K562 (cell line): ENCODE results near the gene POLD2. TPM values are rescaled to one million over a fixed set of nuclear protein-coding genes. Genes with fewer than 3 reads are reported as not detected.
A peak's percentile ranks its signal among the peaks of the same experiment; 100 is the strongest.

Source experiments
- ATAC-seq: fragments of 200-7000 bp; cut with Tn5 transposase; 3 replicates; pipeline ENCODE4 v1.9.1; 2020; ENCODE audit warnings: moderate library complexity
- BruUV-seq: library from RNA; stranded (reverse); fragments of 400-500 nt; replicated peaks from 2 replicates; lab custom pipeline; 2021; lab: Mats Ljungman, UMichigan
- CTCF ChIA-PET: fragments of 300-600 bp; formaldehyde crosslinking; extraction: SDS; loops from one replicate; lab custom pipeline; 2021; ENCODE audit warnings: low intra/inter-chr PET ratio; lab: Yijun Ruan, JAX
- POLR2A ChIA-PET: fragments of 300-600, 350-650 bp; sonication (Branson Sonifier 250); formaldehyde crosslinking; extraction: SDS; loops from one replicate; lab custom pipeline; 2021; ENCODE audit warnings: antibody characterized with exemption, inconsistent platforms; lab: Yijun Ruan, JAX
- DNase-seq, 4 experiments: peaks; one replicate each; pipeline versions ENCODE4 v3.0.0 to v3.0.0-alpha.2; 2011 to 2018; ENCODE audit warnings: low spot score in 3 of 4, mixed read lengths in 3 of 4; ENCODE audit errors: extremely low read depth in 1 of 4
- FAIRE-seq: peaks from 2 replicates; lab custom pipeline; 2011; peaks lifted over from hg19 to GRCh38; lab: Jason Lieb, UNC
- H2AFZ ChIP-seq: 2 replicates; pipeline ENCODE4 v1.6.0; 2011; ENCODE audit warnings: low read depth, low read length, control low read depth, inconsistent platforms
- H3K27ac ChIP-seq: fragments of 200-600 bp; 3 replicates; pipeline ENCODE4 v1.8.0; 2011; ENCODE audit warnings: low read depth, mild to moderate bottlenecking, control low read depth, inconsistent platforms, low read length, moderate library complexity, mixed read lengths; ENCODE audit errors: extremely low read depth
- H3K27me3 ChIP-seq, 2 experiments: fragments of 300-600 bp in 1 of 2; 2 replicates in 1 of 2; 3 replicates in 1 of 2; pipeline versions ENCODE4 v1.6.0 to v1.8.0; 2011; ENCODE audit warnings: inconsistent platforms in 2 of 2, low read length in 2 of 2, mild to moderate bottlenecking in 1 of 2, mixed read lengths in 1 of 2, moderate library complexity in 1 of 2; ENCODE audit not compliant: control insufficient read depth in 2 of 2, insufficient read depth in 2 of 2
- H3K36me3 ChIP-seq: fragments of 300-600 bp; 3 replicates; pipeline ENCODE4 v1.8.0; 2011; ENCODE audit warnings: mild to moderate bottlenecking, low read length, inconsistent platforms; ENCODE audit not compliant: control insufficient read depth, insufficient read depth
- H3K4me1 ChIP-seq, 2 experiments: fragments of 200-600 bp in 1 of 2; replicated peaks in 1 of 2; 2 replicates in 1 of 2; 3 replicates in 1 of 2; pipeline versions ENCODE4 v1.5.1 to v1.8.0; 2011; ENCODE audit warnings: inconsistent platforms in 2 of 2, low read length in 2 of 2, mild to moderate bottlenecking in 1 of 2, mixed read lengths in 1 of 2, moderate library complexity in 1 of 2; ENCODE audit not compliant: control insufficient read depth in 2 of 2, insufficient read depth in 2 of 2
- H3K4me2 ChIP-seq: 2 replicates; pipeline ENCODE4 v1.6.1; 2011; ENCODE audit warnings: low read length, control low read depth, inconsistent platforms, mixed read lengths; ENCODE audit not compliant: insufficient read depth
- H3K4me3 ChIP-seq: fragments of 200-600 bp; sonication (generic), shearing (Covaris generic); 2 replicates; pipeline ENCODE4 v1.5.1; 2016; ENCODE audit warnings: control low read depth, inconsistent platforms
- H3K79me2 ChIP-seq: fragments of 200-600 bp; 3 replicates; pipeline ENCODE4 v1.8.0; 2011; ENCODE audit warnings: low read length, inconsistent platforms; ENCODE audit not compliant: control insufficient read depth, insufficient read depth
- H3K9ac ChIP-seq, 2 experiments: 2 replicates each; pipeline versions ENCODE4 v1.6.0 to v1.6.1; 2011; ENCODE audit warnings: low read depth in 2 of 2, low read length in 2 of 2, control low read depth in 1 of 2, inconsistent platforms in 1 of 2, mild to moderate bottlenecking in 1 of 2, mixed read lengths in 1 of 2; ENCODE audit not compliant: insufficient read depth in 1 of 2
- H3K9me1 ChIP-seq: one replicate; pipeline ENCODE4 v1.6.0; 2011; ENCODE audit warnings: inconsistent platforms, mild to moderate bottlenecking, low read length, moderate library complexity; ENCODE audit not compliant: control insufficient read depth, insufficient read depth
- H3K9me3 ChIP-seq: replicated peaks from 2 replicates; pipeline ENCODE4 v1.5.1; 2011; ENCODE audit warnings: low read depth, low read length, inconsistent platforms; ENCODE audit not compliant: control insufficient read depth, insufficient read depth
- H4K20me1 ChIP-seq: replicated peaks from 2 replicates; pipeline ENCODE4 v1.6.1; 2011; ENCODE audit warnings: low read length, inconsistent platforms, mixed read lengths; ENCODE audit not compliant: control insufficient read depth, insufficient read depth
- FOXP1 ChIP-seq: sonication (generic); formaldehyde crosslinking; IDR thresholded peaks from 2 replicates; pipeline ENCODE4 v1.8.0; 2022; ENCODE audit warnings: mild to moderate bottlenecking, missing genetic modification reagents
- KDM4B ChIP-seq, 2 experiments: fragments of 450-650 bp in 1 of 2; sonication (generic) in 1 of 2; IDR thresholded peaks; 2 replicates each; pipeline ENCODE4 v1.6.1; 2016 to 2017; ENCODE audit warnings: borderline replicate concordance in 2 of 2, antibody characterized with exemption in 1 of 2, low read depth in 1 of 2, mild to moderate bottlenecking in 1 of 2
- LCOR ChIP-seq: sonication (generic); formaldehyde crosslinking; IDR thresholded peaks from 2 replicates; pipeline ENCODE4 v1.8.0; 2022; ENCODE audit warnings: mild to moderate bottlenecking, missing genetic modification reagents
- MAFG ChIP-seq: fragments of 450-650 bp; conservative IDR thresholded peaks from 2 replicates; pipeline ENCODE4 v1.6.1; 2016; ENCODE audit warnings: missing genetic modification characterization, missing compliant biosample characterization
- PHB ChIP-seq: fragments of 250-450 bp; sonication (Bioruptor Pico); IDR thresholded peaks from 2 replicates; pipeline ENCODE4 v1.5.0; 2021
- PURB ChIP-seq: sonication (generic); formaldehyde crosslinking; IDR thresholded peaks from 2 replicates; pipeline ENCODE4 v1.9.0; 2021; ENCODE audit warnings: low read depth, mild to moderate bottlenecking, missing genetic modification reagents
- RBM14 ChIP-seq: fragments of 200-400 bp; formaldehyde crosslinking; IDR thresholded peaks from 2 replicates; pipeline ENCODE4 v1.6.1; 2018; ENCODE audit warnings: low read depth, mild to moderate bottlenecking, low read length, moderate library complexity, borderline replicate concordance; ENCODE audit not compliant: insufficient read depth
- RCOR1 ChIP-seq, 2 experiments: IDR thresholded peaks; 2 replicates each; pipeline ENCODE4 v1.6.1; 2012; ENCODE audit warnings: low read depth in 2 of 2, low read length in 2 of 2, borderline replicate concordance in 1 of 2, improper control_type of control experiment in 1 of 2
- TRIM28 ChIP-seq: fragments of 450-650 bp; IDR thresholded peaks from 2 replicates; pipeline ENCODE4 v1.6.1; 2017
- ZNF263 ChIP-seq: sonication (generic); formaldehyde crosslinking; IDR thresholded peaks from 2 replicates; pipeline ENCODE4 v1.8.0; 2022; ENCODE audit warnings: mild to moderate bottlenecking, missing genetic modification reagents, borderline replicate concordance
- WGBS: fragments of 100-300 bp; shearing (Covaris generic); methylation state at CpG from one replicate; pipeline ENCODE4 v1.1.6; 2016; ENCODE audit warnings: low coverage, mixed read lengths; ENCODE audit not compliant: insufficient coverage; ENCODE audit errors: missing lambda C conversion rate; 5-methylcytosine and 5-hydroxymethylcytosine counted together
- in situ Hi-C: fragments of 300-500 bp; cut with MboI; formaldehyde crosslinking; loops from 4 replicates; pipeline ENCODE4 v1.15.0; 2018; ENCODE audit warnings: inconsistent platforms, mixed read lengths
- intact Hi-C: fragments of 100-400 bp; cut with micrococcal nuclease; formaldehyde crosslinking; loops from 2 replicates; pipeline ENCODE4 v1.14.2; 2022
- polyA plus RNA-seq, 8 experiments: library from polyadenylated mRNA; depleted of rRNA in 4 of 8; stranded (reverse) in 5 of 8; unstranded in 3 of 8; fragments of >200 nt; fragmentation: Nextera tagmentation in 2 of 8; fragmentation: Illumina TruSeq in 1 of 8; extraction: Ambion mirVana in 2 of 8; extraction: Trizol in 1 of 8; gene quantifications; 2 replicates each; pipeline versions ENCODE4 v1.2.1 to v1.2.3, GENCODE V29; 2011 to 2014; ENCODE audit warnings: inconsistent platforms in 1 of 8, missing spikeins in 1 of 8
- total RNA-seq, 7 experiments: library from RNA; depleted of rRNA in 6 of 7; stranded (reverse); fragments of >200 nt in 6 of 7; fragmentation: Illumina TruSeq in 2 of 7; extraction: Trizol in 2 of 7; gene quantifications; 2 replicates each; pipeline versions ENCODE4 v1.2.1 to v1.2.3, GENCODE V29; 2011 to 2021; ENCODE audit warnings: low replicate concordance in 1 of 7
- TF ChIP-seq, protein P1 (sequence below): sonication (generic); formaldehyde crosslinking; IDR thresholded peaks from 2 replicates; pipeline ENCODE4 v1.8.0; 2022; ENCODE audit warnings: missing genetic modification reagents, mild to moderate bottlenecking, borderline replicate concordance
- TF ChIP-seq, protein P2 (sequence below): fragments of 200-800 bp; sonication (Bioruptor generic); IDR thresholded peaks from 2 replicates; pipeline ENCODE4 v1.6.1; 2017; ENCODE audit warnings: missing genetic modification characterization, missing compliant biosample characterization

Gene POLD2
- total and polyA plus RNA-seq, 9 of the 15 experiments (the other 6 are each of a cell fraction or from before 2014, with no cell fraction given): 29.7 to 259 (median 225) TPM

DNA sequence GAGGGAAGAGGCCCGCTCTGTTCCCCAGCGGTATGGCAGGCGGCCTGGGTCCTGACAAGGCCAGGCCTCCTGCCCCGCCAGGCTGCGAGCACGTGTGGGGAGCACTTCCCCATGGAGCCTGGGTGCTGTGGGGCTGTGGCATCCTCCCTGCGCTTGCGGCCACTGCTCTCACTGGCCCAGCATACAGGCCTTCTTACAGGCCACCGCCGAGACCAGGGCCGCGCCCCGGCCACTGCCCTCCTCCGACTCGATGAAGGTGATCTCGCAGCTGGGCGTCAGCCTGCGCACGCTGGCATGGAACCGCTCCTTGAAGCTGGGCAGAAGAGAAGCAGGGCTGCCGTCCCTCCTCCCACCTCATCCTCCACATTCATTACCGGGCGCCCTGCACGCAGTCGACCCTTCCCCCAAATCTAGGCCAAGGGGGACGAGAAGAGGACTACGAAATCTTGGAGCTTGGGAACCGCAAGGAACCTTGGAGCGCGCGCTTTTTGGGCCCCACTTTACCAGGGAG is 21.7 kb upstream of the POLD2 start:
- DNase-seq: no peak

More for the DNA sequence above, 21.7 kb upstream of the POLD2 start:
- no peaks in the 10 kb centered on the region for H4K20me1 ChIP-seq
- 75% methylated on average over 19 of the region's 31 CpGs for WGBS
- H3K27me3 ChIP-seq: no peaks in the 10 kb centered on the region
- BruUV-seq: no TSS peak
- no peaks in the 10 kb centered on the region for H3K9me1 ChIP-seq
- no peak overlapping the region for H3K4me2 ChIP-seq
- H3K9ac ChIP-seq: no peak overlapping the region
- no peak overlapping the region for H3K27ac ChIP-seq
- intact Hi-C loops: loop anchor here (5.0 kb wide), 1 partner anchor 52 kb away; no protein-coding TSS in a partner anchor
- CTCF ChIA-PET: no interaction called here
- no peaks in the 10 kb centered on the region for H3K36me3 ChIP-seq
- H3K79me2 ChIP-seq: no peaks in the 10 kb centered on the region
- no peaks in the 10 kb centered on the region for H3K9me3 ChIP-seq
- peaks cover 21 to 58% of the 10 kb centered on the region in 2 experiments for H3K4me1 ChIP-seq
- FAIRE-seq: no peak
- TF ChIP-seq MAFG (tag) (no peak), KDM4B (IDR thresholded peaks at IDR 0.05; ENCODE audit: borderline replicate concordance in 2 of 2, low read depth in 1 of 2) (no peak), PURB (CRISPR knock-in tag) (no peak), TRIM28 (no peak), FOXP1 (CRISPR knock-in tag) (no peak), RCOR1 (IDR thresholded peaks at IDR 0.05; ENCODE audit: borderline replicate concordance in 1 of 2, low read depth in 2 of 2, low read length in 2 of 2) (no peak), ZNF263 (CRISPR knock-in tag) (peak; percentile 76), LCOR (no peak), RBM14 (0 out of 2 replicates have a peak, but pooled peaks have one; percentile 9), PHB (CRISPR knock-in tag) (no peak)
- TF ChIP-seq, protein P1, sequence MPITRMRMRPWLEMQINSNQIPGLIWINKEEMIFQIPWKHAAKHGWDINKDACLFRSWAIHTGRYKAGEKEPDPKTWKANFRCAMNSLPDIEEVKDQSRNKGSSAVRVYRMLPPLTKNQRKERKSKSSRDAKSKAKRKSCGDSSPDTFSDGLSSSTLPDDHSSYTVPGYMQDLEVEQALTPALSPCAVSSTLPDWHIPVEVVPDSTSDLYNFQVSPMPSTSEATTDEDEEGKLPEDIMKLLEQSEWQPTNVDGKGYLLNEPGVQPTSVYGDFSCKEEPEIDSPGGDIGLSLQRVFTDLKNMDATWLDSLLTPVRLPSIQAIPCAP: no peak
- TF ChIP-seq, protein P2, sequence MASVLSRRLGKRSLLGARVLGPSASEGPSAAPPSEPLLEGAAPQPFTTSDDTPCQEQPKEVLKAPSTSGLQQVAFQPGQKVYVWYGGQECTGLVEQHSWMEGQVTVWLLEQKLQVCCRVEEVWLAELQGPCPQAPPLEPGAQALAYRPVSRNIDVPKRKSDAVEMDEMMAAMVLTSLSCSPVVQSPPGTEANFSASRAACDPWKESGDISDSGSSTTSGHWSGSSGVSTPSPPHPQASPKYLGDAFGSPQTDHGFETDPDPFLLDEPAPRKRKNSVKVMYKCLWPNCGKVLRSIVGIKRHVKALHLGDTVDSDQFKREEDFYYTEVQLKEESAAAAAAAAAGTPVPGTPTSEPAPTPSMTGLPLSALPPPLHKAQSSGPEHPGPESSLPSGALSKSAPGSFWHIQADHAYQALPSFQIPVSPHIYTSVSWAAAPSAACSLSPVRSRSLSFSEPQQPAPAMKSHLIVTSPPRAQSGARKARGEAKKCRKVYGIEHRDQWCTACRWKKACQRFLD (CRISPR knock-in tag): no peak
- TF ChIP-seq, all 486 proteins: peak for 2
- no peak for ATAC-seq
- POLR2A ChIA-PET: no interaction called here
- in situ Hi-C loops: no loop called here
- Histone ChIP-seq H3K4me3 (no peak overlapping the region), H2AFZ (peak overlapping the region; percentile 61; the same call in 1 of the 2 replicates)
